H1 (cell line): ENCODE data around the gene CHST9. TPM values are rescaled to one million over a fixed set of nuclear protein-coding genes. Genes with fewer than 3 reads are reported as not detected.

Source experiments
- GABPA ChIP-seq: IDR thresholded peaks from 2 replicates; pipeline ENCODE4 v1.6.1; 2011; ENCODE audit warnings: mild to moderate bottlenecking, low read length, moderate library complexity, borderline replicate concordance; ENCODE audit not compliant: insufficient read depth
- GTF2F1 ChIP-seq: IDR thresholded peaks from 2 replicates; pipeline ENCODE4 v1.6.1; 2012; ENCODE audit warnings: low read depth, low read length, improper control_type of control experiment, borderline replicate concordance
- HDAC2 ChIP-seq, 2 experiments: fragments of 300-600 bp in 1 of 2; sonication (generic) in 1 of 2; IDR thresholded peaks; 2 replicates each; pipeline ENCODE4 v1.6.1; 2011 to 2012; ENCODE audit warnings: low read depth in 2 of 2, low read length in 2 of 2, mild to moderate bottlenecking in 2 of 2, moderate library complexity in 2 of 2, borderline replicate concordance in 1 of 2, inconsistent platforms in 1 of 2
- TCF12 ChIP-seq: IDR thresholded peaks from 2 replicates; pipeline ENCODE4 v1.6.1; 2011; ENCODE audit warnings: low read depth, mild to moderate bottlenecking, low read length
- polyA plus RNA-seq, 7 experiments: library from polyadenylated mRNA; depleted of rRNA in 3 of 7; stranded (reverse) in 5 of 7; unstranded in 2 of 7; fragments of >200 nt in 5 of 7; fragments of 200-250 nt in 2 of 7; gene quantifications; 1 replicate in 5 of 7; 2 replicates in 1 of 7; 4 replicates in 1 of 7; pipeline versions ENCODE4 v1.2.1 to v1.2.3, GENCODE V29; 2011 to 2013; ENCODE audit warnings: missing spikeins in 2 of 7, mixed read lengths in 2 of 7
- total RNA-seq: library from RNA; stranded (reverse); fragmentation: NEBNext Ultra II Directional; extraction: Animal tissue kit (Norgen Biotek cat#: 25700); gene quantifications from 2 replicates; pipeline ENCODE4 v1.2.1, GENCODE V29; 2021

CHST9 gene
- total and polyA plus RNA-seq, 2 of the 8 experiments (the other 6 are each of a cell fraction or from before 2014, with no cell fraction given) = 3.2 to 24.3 TPM

DNA sequence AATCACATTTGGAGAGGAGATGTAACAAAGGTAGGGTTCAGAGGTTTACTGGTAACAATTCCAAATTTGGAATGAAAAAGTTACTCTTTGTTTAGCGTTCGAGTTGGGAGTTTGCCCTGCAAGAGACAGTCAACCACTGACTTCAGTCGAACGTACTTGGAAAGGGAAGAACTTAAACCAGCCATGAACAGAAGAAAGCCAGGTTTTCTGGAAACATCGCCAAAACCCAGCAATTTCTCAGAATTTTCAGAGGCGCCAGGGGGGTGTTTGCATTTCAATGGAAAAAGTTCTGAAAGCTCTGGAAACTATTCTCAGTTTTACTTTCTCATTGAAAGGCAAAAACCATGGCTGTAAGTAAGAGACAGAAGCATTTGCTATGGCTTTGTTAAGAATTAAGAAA lies 291.1 kb downstream of the CHST9 start (continued):
- TF ChIP-seq GABPA (no peak), HDAC2 (IDR thresholded peaks at IDR 0.05; ENCODE audit: borderline replicate concordance in 1 of 2, low read depth in 2 of 2, low read length in 2 of 2) (no peak), TCF12 (no peak), GTF2F1 (no peak)
